Hematopoietic multipotent progenitor cell treated with erythropoietin and hydrocortisone succinate and interleukin-3 and kit ligand, for 8 days (in vitro differentiated cells): ENCODE data around the gene CD27.
"Not testable (repeated sequence)": the region's sequence is repeated elsewhere in the genome, so short reads cannot be mapped to it uniquely, and the experiment has no call there.

Experiments
- DNase-seq: peaks from one replicate; pipeline ENCODE4 v3.0.0-alpha.2; 2015

CD27 gene

DNA sequence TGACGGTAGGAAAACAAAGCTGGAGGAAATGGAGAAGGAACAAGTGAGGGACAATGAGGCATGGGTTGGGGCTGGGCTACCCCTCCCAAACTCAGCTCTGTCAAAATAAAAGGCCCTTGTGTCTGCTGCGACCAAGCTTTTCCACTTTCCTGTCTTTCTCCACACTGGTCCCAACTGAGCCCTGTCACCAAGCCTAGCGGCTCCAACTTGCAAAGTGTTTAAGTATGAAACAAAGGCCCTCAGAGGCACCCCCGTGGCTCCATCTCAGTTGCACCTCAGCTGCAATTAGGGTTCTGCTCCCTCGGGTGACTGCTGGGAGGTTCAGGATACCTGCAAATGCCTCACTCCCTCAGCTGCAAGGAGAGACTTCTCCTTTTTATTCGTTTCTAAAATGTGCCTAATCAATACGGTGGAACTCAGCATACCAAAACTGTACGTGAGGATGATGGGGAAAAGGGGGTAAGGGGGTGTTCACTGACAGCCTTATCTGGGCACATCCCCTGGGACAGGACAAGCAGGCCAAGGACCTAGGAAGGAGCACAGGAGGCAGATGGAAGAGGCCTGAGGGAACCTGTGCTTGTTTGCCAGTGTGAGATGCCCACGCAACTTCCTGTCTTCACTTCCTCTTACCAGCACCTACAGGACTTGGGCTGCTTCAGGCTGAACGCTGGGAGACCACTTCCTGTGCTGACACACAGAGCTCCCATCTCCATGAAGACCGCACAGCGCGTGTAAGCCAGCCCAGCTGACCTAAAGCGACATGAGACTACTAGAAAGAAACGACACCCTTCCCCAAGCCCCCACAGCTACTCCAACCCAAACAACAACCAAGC is 16.9 kb downstream of the CD27 start:
- DNase-seq = peak; percentile 69

- no peak for DNase-seq
Observed at GRCh38 chr12:6462234-6462995, 17.7 kb downstream of the CD27 start.

DNA sequence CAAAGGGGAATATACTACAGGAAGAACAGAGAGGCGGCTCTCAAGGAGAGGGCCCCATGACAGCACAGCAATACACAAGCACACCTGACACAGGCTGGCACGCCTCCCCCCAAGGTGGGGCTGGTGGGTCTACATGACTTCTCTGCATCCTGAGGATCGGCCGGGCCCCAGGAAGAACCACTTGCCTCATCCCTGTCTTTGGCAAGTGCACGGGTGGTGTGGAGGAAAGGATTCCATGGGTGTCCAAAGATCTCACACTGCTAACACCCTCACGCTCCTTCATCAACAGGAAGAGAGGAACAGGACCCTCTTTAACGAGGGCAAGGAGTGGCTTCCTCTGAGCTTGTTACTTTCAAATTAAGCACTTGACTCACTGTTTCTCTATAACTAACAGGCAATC is 18.5 kb downstream of the CD27 start:
- no peak for DNase-seq

DNA sequence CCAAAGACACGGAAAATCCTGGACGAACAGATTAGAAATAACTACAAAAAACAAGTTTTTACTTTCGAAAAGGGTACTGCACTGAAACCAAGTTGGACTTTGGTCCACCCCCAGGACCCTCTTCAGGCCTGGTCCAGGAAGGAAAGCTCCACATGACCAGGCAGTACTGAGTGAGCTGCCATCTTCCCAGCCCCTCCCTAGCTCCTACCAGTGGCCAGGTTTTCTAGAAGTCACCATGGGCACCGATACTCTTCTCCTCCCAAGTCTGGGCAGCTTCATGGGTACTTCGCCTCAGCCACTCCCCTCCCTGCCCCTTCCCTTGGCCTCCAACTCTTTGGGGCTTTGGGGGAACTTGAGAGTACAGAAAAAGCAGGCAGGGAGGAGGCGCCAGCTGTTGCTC is 19.1 kb downstream of the CD27 start:
- no peak for DNase-seq

DNA sequence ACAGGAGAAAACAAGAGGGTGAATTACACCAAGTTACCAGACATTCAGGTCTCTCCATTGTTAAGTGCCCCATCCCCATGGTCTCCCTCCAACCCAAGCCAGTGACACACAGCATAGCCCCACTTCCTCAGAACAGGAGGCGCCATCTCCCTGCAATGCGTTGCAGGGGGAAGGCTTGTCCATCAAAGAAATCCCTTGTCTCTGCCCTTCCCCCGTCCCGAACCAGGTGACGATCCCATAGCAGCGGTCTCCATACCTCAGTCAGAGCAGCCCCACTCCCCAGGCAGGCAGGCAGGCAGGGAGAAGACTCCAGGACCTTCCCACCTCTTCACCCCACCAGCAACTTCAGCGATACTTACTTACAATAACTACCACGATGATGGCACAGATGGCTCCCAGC is 19.8 kb downstream of the CD27 start:
- DNase-seq = no peak

DNA sequence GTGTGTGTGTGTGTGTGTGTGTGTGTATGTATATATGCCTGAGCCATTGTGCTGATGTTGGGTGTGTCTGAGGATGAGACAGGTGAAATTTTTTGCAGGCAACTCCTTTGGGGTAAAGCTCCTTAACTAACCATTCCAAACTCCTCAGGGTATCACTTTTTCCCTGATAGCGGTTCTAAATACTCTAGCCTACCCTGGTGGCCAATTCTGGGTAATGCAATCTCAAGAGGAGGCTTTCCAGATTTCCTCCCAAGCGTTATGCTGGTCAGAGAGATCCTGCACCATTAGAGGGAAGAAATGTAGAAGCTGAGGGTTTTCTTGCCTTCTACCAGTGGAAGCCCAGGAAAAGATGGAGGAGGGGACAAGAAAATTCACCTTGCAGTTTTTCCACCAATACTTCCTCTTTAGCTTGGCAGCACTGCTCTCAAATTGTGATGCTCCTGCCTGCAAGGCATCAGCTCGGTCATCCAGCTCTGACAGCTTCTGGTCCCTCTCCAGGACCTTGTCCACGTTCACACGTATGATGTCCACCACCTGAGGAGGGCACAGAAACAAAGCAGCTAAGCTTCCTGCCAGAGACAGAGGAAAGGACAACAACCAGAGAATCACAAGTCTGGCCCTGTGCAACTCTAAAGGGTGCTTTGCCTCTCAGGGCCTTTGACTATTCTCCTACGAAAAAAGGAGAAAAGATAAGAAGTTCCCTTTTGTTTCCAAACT is 20.9 kb downstream of the CD27 start:
- peak; percentile 76 for DNase-seq

DNA sequence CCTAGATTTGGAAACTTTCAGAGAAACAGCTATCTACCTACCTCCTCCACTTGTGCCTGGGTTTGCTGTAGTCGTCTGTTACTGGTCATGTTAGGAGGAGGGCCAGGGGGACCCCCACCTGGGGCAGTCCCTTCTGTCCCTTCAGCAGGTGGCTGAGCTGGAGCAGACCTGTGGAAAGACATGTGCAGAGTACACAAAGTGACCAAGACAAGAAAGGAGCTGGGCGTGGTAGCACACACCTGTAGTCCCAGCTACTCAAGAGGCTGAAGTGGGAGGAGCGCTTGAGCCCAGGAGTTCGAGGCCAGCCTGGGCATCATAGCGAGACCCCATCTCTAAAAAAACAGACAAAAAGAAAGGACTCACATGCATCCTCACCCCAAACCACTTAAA is 21.4 kb downstream of the CD27 start:
- DNase-seq = no peak

- not testable (repeated sequence) for DNase-seq
Observed at GRCh38 chr12:6466751-6467150, 22.0 kb downstream of the CD27 start.

GRCh38 chr12:6467571-6468282 is 23.0 kb downstream of the CD27 start:
- DNase-seq = not testable (repeated sequence)

DNA sequence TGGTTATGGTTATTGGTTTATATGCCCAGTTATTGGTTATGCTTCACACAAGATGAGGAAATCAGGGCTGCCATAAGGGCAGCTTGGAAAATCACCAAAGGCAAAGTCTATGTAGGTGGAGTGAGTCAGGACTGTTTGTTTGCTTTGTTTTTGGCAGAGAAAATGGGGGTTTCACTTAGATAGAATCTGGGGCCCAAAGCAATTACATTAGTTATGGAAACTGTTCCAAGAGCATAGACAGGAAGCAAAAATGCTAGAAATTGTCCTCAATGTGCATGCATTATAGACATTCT is 23.5 kb downstream of the CD27 start:
- DNase-seq = no peak

DNA sequence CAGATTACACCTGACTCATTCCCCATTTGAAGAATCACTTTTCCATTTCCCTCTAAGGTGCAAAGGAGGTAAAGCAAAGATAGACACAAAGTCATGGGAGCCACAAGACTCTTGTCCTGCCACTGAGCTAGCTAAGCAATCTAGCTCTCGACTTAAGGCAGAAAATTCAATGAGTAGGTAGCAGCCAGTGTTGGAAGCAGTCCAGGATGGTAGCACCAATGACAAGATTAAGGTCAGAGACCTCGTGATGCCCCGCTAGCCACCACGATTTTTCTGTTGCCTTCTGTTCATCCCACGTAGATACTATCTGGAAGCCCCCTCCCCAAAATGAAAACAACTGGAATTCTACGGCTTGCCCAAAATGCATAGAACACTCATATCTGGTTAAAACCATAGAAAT is 24.3 kb downstream of the CD27 start:
- DNase-seq = peak; percentile 49

DNA sequence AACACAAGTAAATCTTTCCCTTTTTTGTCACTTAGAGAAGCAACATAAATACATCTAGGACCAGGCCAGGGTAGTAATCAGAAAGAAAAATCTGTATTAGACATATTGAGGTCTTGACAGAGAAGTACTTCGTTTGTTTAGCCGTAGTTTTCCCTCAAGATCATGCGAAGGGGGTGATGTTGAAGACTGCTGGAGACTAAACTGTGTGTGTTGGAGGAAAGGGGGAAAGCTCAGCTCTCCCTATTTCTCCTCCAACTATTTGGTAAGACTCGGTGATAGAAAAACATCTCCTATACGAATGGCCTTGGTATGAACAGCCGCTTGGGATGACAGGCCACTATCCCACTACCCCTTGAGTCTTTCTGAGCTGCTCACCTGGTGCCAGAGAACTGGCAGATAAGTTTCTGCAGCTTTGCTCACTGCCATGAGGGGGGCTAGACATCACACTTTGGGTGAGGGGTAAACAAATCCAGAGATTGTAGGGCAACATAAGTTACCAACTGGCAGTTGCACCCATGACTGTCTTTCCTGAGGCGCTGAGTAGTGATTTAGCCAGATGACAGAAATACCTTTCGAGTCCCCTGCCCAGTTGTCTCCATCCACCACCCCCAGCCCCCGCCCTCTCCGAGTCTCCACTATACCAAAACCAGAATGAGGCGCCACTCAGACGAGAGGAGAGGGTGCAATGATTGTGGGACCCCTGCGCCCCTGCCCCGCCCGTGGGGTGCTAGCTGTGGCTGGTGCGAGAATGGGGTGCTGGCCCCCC is 25.0 kb downstream of the CD27 start:
- no peak for DNase-seq

- DNase-seq = peak; percentile 97
Observed at GRCh38 chr12:6470375-6471163, 25.8 kb downstream of the CD27 start, which contains the start of gene VAMP1. Gene VAMP1, minus strand, starts transcription at chr12:6470677. Its CDS starts 146 bp downstream, at chr12:6470531.

DNA sequence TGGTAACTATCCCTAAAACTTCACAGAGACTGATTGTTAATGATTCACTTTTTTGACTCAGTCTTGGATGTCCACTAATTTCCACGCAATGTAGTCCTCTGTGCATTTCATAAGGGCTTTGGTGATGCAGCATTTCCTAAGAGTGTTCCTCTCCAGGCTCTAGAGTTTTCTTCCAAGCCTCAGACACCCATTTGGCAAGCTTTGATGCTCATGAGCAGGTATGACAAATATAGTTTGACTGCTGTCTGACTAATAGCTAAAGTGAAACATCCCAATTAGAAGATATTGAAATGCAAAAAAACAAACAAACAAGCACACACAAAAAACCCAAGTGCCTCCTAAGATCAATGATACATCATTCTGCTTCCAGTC is 27.2 kb downstream of the CD27 start:
- no peak for DNase-seq

GRCh38 chr12:6472491-6472890 is 27.7 kb downstream of the CD27 start:
- DNase-seq = no peak

DNA sequence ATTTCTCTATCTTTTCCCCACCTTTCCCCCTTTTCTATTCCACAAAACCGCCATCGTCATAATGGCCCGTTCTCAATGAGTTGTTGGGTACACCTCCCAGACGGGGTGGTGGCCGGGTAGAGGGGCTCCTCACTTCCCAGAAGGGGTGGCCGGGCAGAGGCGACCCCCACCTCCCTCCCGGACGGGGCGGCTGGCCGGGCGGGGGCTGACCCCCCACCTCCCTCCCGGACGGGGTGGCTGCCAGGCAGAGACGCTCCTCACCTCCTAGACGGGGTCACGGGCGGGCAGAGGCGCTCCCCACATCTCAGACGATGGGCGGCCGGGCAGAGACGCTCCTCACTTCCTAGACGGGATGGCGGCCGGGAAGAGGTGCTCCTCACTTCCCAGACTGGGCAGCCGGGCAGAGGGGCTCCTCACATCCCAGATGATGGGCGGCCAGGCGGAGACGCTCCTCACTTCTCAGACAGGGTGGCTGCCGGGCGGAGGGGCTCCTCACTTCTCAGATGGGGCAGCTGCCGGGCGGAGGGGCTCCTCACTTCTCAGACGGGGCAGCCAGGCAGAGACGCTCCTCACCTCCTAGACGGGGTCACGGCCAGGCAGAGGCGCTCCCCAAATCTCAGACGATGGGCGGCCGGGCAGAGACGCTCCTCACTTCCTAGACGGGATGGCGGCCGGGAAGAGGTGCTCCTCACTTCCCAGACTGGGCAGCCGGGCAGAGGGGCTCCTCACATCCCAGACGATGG is 30.6 kb downstream of the CD27 start:
- not testable (repeated sequence) for DNase-seq

- DNase-seq = no peak
Observed at GRCh38 chr12:6476489-6476888, 31.7 kb downstream of the CD27 start.

- not testable (repeated sequence) for DNase-seq
Observed at GRCh38 chr12:6477601-6478377, 33.0 kb downstream of the CD27 start.

- no peak for DNase-seq
Observed at GRCh38 chr12:6478416-6478815, 33.7 kb downstream of the CD27 start.

DNA sequence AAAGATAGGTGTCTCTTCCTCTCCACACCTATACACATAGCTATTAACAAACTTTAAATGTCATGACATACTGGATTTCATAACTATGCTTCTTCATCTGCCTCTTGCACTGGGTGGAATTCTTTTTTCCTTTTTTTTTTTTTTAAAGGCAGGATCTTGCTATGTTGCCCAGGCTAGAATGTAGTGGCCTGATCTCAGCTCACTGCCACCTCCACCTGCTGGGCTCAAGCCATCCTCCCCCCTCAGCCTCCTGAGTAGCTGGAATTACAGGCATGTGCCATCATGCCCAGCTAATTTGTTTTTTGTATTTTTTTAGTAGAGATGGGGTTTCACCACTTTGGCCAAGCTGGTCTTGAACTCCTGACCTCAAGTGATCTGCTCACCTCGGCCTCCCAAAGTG is 43.5 kb downstream of the CD27 start:
- DNase-seq = no peak
